Hippocampal formation (tissue), 2 donors: ENCODE measurements around the gene TPD52L1.
A peak's percentile ranks its signal among the peaks of the same experiment; 100 is the strongest.

ENCODE experiments used
- DNase-seq, 2 donors: peaks; one replicate each; lab custom pipeline; 2025; lab: John Stamatoyannopoulos, UW

Gene TPD52L1

GRCh38 chr6:125307150-125307838 lies 153.7 kb downstream of the TPD52L1 start:
- DNase-seq = no peak

GRCh38 chr6:125307964-125308615 lies 154.5 kb downstream of the TPD52L1 start:
- DNase-seq = no peak

- DNase-seq = peak in 1 of 2 donors; percentile 79
Measured at GRCh38 chr6:125310994-125311649, 157.5 kb downstream of the TPD52L1 start.

- no peak for DNase-seq
Measured at GRCh38 chr6:125312478-125312877, 158.9 kb downstream of the TPD52L1 start.

GRCh38 chr6:125312950-125313349 lies 159.4 kb downstream of the TPD52L1 start:
- DNase-seq = no peak
